COR-L47 (cell line): ENCODE data around the gene MS4A4A.

Experiments used
- DNase-seq: peaks from one replicate; lab custom pipeline; 2025; lab: John Stamatoyannopoulos, UW

MS4A4A gene

DNA sequence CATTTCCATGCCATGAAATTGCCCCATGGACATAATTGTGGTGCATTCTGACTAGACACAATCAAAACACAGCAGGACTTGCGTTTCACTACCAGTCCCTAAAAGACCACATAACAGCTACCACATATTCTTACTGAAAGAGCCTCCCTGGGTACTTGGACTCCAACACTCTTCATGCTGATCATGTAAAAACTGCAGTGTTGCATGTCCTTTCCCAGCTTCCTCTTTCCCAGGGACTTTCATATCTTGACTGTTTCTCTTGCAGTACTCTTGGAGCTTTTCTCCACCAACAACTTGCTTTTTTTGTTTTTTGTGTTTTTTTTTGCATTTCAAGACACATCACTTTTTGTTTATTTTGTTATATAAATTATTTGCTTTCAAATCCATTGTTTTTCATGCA lies 69.5 kb downstream of the MS4A4A start:
- DNase-seq = no peak

DNA sequence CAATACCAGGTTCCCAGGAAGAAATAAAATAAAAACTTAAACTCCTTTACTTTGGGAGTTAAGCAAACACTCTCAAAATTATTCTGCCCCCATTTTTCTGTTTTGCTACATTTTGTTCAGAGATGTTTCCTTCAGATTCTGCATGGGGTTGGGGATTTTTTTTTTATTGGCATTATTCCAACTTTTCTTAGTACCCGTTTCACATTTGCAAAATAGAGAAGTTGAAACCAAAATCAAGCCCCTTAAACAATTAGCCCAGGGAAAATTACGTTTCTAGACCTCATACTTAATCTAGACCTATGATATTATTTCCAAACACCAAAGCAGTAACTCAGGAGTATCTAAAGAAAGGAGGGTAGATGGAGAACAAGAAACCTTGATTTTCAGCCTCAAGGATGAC lies 77.3 kb downstream of the MS4A4A start:
- DNase-seq = no peak
